Activated CD8-positive, alpha-beta T cell treated with anti-CD3 and anti-CD28 coated beads for 36 hours (primary cell): ENCODE data around the gene LIPC. TPM values are rescaled to one million over a fixed set of nuclear protein-coding genes. Genes with fewer than 3 reads are reported as not detected.

Experiments used
- ATAC-seq: fragments of 200-7000 bp; cut with Tn5 transposase; one replicate; pipeline ENCODE4 v1.10.0; 2021; ENCODE audit warnings: mild to moderate bottlenecking, moderate library complexity
- CTCF ChIA-PET: fragments of 350-600 bp; sonication (Branson Sonifier 250); formaldehyde crosslinking; loops from one replicate; lab custom pipeline; 2021; ENCODE audit warnings: antibody characterized with exemption; lab: Charles Lee
- POLR2A ChIA-PET: fragments of 350-600 bp; sonication (Branson Sonifier 250); formaldehyde crosslinking; loops from one replicate; lab custom pipeline; 2021; ENCODE audit warnings: antibody characterized with exemption; lab: Charles Lee
- DNase-seq: peaks from one replicate; pipeline ENCODE4 v3.0.0-alpha.2; 2020
- H3K27ac Mint-ChIP-seq: one replicate; pipeline ENCODE4 v1.8.0; 2021; ENCODE audit warnings: mild to moderate bottlenecking, mixed read lengths
- H3K27me3 Mint-ChIP-seq: one replicate; pipeline ENCODE4 v1.8.0; 2021; ENCODE audit warnings: mixed read lengths
- H3K36me3 Mint-ChIP-seq: one replicate; pipeline ENCODE4 v1.8.0; 2021; ENCODE audit warnings: low read depth, mixed read lengths
- H3K4me1 Mint-ChIP-seq: one replicate; pipeline ENCODE4 v1.8.0; 2021; ENCODE audit warnings: low read depth, mixed read lengths
- H3K4me3 Mint-ChIP-seq: one replicate; pipeline ENCODE4 v1.8.0; 2021; ENCODE audit warnings: mild to moderate bottlenecking, moderate library complexity, mixed read lengths
- H3K9me3 Mint-ChIP-seq: one replicate; pipeline ENCODE4 v1.8.0; 2021; ENCODE audit warnings: mixed read lengths
- intact Hi-C: fragments of 100-400 bp; cut with micrococcal nuclease; formaldehyde crosslinking; loops from one replicate; pipeline ENCODE4 v1.10.0; 2022
- total RNA-seq, 2 experiments: library from RNA; stranded (reverse); gene quantifications; one replicate each; pipeline ENCODE4 v1.2.3, GENCODE V29; 2021
- TF ChIP-seq, protein P1 (sequence below): fragments of 200-600 bp; IDR thresholded peaks from one replicate; pipeline ENCODE4 v1.8.0; 2022; ENCODE audit warnings: antibody characterized with exemption, mild to moderate bottlenecking

The LIPC gene
- total RNA-seq, 2 experiments from 2014 or later = 1.0 to 1.2 TPM

DNA sequence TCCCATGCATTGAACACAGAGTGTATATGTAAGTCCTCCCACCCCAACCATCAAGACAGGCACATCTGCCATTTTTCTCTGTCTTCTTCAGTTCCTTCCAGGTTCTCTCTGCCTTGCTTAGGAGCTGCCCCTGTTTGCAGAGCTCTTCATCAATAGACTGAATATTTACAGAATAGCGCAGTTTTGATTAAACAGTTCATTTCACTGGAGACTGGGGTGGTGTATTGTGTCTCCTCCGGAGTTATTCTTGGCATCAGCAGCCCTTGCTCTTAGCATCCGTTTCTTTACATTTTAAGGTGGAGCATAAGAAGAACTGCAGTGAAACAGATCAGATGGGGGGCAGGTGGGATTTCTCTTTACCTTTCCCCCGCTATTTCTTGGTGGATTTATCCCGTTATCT is 87.7 kb downstream of the LIPC start:
- ATAC-seq (no peak), DNase-seq (no peak)
- Mint-ChIP-seq H3K4me3 (no peak overlapping the region), H3K4me1 (peaks cover 54% of the 10 kb centered on the region), H3K9me3 (peaks cover 9% of the 10 kb centered on the region), H3K27ac (no peak overlapping the region), H3K27me3 (no peaks in the 10 kb centered on the region), H3K36me3 (peaks cover 13% of the 10 kb centered on the region)
- TF ChIP-seq, protein P1, sequence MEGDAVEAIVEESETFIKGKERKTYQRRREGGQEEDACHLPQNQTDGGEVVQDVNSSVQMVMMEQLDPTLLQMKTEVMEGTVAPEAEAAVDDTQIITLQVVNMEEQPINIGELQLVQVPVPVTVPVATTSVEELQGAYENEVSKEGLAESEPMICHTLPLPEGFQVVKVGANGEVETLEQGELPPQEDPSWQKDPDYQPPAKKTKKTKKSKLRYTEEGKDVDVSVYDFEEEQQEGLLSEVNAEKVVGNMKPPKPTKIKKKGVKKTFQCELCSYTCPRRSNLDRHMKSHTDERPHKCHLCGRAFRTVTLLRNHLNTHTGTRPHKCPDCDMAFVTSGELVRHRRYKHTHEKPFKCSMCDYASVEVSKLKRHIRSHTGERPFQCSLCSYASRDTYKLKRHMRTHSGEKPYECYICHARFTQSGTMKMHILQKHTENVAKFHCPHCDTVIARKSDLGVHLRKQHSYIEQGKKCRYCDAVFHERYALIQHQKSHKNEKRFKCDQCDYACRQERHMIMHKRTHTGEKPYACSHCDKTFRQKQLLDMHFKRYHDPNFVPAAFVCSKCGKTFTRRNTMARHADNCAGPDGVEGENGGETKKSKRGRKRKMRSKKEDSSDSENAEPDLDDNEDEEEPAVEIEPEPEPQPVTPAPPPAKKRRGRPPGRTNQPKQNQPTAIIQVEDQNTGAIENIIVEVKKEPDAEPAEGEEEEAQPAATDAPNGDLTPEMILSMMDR = no peak
- intact Hi-C loops = no loop called here
- POLR2A ChIA-PET = no interaction called here
- CTCF ChIA-PET = interaction anchor here (0.6 to 1.4 kb wide), 2 partner anchors 8 to 13 kb away, joined by 3 to 4 read pairs; no protein-coding TSS in a partner anchor

DNA sequence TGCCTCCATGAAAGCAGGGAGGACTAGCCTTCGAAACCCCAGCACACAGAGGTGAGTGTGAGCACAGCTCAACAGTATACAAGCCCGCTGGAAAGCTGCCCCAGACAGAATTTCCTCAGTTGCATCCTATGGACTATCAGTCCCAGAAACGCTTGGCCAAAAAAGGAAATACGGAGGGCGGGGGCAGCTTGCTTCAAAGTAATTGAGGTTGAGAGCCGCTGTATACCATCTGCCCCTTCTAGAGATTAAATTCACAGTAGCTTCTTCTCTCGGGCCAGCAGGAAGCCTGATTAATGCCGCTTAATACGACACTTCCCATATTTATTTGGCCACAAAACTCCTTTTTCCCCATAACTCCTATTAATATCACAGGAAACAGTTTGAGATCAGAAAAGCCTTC is 88.7 kb downstream of the LIPC start:
- peaks cover 51% of the 10 kb centered on the region for H3K4me1 Mint-ChIP-seq
- ChIA-PET POLR2A (no interaction called here), CTCF (interaction anchor here (1.4 kb wide), 1 partner anchor 12 kb away, joined by 4 read pairs; no protein-coding TSS in a partner anchor)
- TF ChIP-seq, protein P1 = no peak
- no peaks in the 10 kb centered on the region for H3K27me3 Mint-ChIP-seq
- H3K9me3 Mint-ChIP-seq = peaks cover 7% of the 10 kb centered on the region
- peaks cover 8% of the 10 kb centered on the region for H3K36me3 Mint-ChIP-seq
- no peak overlapping the region for H3K27ac Mint-ChIP-seq
- DNase-seq = no peak
- intact Hi-C loops = no loop called here
- ATAC-seq = no peak
- H3K4me3 Mint-ChIP-seq = no peak overlapping the region

DNA sequence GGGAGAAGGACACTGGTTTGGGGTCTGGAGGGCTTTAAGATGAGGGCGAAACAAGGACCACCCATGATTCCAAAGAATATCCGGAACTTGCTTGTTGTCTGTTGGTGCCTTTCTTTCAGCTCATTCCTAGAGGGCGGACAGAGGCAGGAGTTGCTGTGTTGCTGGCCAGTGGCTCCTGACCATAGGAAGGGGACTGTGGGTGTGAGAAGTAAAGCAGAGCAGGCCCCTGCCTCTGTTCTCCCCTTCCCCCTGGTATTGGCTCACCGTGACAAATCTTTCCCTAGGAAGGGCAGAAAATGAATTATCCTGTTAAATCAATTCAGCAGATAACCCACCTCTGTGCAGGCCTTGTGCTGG is 89.1 kb downstream of the LIPC start:
- Mint-ChIP-seq H3K27me3 (no peaks in the 10 kb centered on the region), H3K4me1 (peaks cover 47% of the 10 kb centered on the region), H3K4me3 (no peak overlapping the region), H3K36me3 (peaks cover 4% of the 10 kb centered on the region), H3K27ac (no peak overlapping the region), H3K9me3 (peaks cover 3% of the 10 kb centered on the region)
- TF ChIP-seq, protein P1 = no peak
- DNase-seq = no peak
- no peak for ATAC-seq
- CTCF ChIA-PET = no interaction called here
- intact Hi-C loops = no loop called here
- POLR2A ChIA-PET = no interaction called here

DNA sequence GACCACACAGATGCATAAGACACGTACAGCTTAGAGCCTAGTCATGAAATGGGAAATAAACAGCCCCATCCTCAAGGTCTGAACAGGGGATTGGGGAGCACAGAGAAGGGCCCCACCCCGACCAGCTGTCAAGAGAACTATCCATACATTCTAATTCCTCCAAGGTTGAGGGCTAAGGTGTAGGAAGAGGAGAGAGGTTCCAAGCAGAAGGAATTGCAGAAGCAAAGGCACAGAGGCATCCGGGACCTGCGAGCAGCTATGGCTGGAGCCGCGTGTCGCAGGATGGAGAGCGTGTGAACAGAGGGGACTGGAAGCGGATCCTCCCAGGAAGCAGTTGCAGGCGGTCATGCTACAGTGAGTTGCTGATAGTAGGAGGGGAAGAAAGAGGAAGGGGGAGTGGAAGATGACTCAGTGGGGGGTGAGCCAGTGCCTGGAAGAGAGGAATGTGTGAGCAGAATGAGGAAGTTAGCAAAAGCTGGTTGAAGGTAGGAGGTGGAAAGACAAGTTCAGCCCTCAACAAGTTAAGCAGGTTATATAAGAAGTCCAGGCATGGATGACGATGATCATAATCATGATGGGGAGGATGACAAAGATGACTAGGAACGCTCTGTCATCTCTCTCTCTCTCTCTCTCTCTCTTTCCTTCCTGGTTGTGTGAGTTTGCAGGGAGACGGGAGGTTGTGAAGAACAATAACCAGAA is 89.7 kb downstream of the LIPC start:
- ATAC-seq (no peak), DNase-seq (no peak)
- H3K27me3 Mint-ChIP-seq = no peaks in the 10 kb centered on the region
- H3K4me3 Mint-ChIP-seq = no peak overlapping the region
- H3K36me3 Mint-ChIP-seq = peaks cover under 1% of the 10 kb centered on the region
- intact Hi-C loops = no loop called here
- TF ChIP-seq, protein P1 = no peak
- no peak overlapping the region for H3K27ac Mint-ChIP-seq
- peaks cover 41% of the 10 kb centered on the region for H3K4me1 Mint-ChIP-seq
- CTCF ChIA-PET = interaction anchor here (0.7 kb wide), 1 partner anchor 57 kb away, joined by 3 read pairs; no protein-coding TSS in a partner anchor
- H3K9me3 Mint-ChIP-seq = peaks cover under 1% of the 10 kb centered on the region
- POLR2A ChIA-PET = no interaction called here

DNA sequence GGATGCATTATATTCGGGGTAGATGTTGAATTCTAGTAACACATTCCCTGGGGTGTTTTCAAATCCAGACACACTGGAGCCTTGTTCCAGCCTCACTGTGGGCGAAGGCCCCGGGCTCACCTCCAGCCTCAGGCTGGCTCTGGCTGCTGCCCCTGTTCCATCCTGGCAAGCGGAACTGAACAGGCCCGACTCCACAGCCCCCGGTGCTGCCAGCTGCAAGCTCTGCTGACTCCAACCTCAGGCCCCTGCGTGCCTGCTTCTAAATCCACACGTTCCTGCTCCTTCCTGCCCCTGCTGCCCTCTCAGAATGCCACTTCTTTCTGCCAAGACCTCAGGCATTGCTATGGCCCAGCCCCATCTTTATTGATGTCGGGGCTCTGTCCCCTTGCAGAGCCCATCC is 90.6 kb downstream of the LIPC start:
- Mint-ChIP-seq H3K27ac (no peak overlapping the region), H3K9me3 (no peaks in the 10 kb centered on the region), H3K36me3 (no peaks in the 10 kb centered on the region), H3K4me1 (peaks cover 32% of the 10 kb centered on the region), H3K27me3 (no peaks in the 10 kb centered on the region), H3K4me3 (no peak overlapping the region)
- POLR2A ChIA-PET = no interaction called here
- ATAC-seq (no peak), DNase-seq (no peak)
- intact Hi-C loops = no loop called here
- CTCF ChIA-PET = interaction anchor here (0.7 kb wide), 1 partner anchor 58 kb away, joined by 3 read pairs; no protein-coding TSS in a partner anchor
- TF ChIP-seq, protein P1 = no peak
